ENCODE results near the gene GNAQ.

GRCh38 chr9:78010445-78010844 is 21.2 kb downstream of the GNAQ start:
- TF ChIP-seq REST (IDR thresholded peaks at IDR 0.05; ENCODE audit: insufficient read depth in 1 of 2, low read depth in 2 of 2, low read length in 2 of 2) = no peak
- TF ChIP-seq POLR2AphosphoS5 (IDR thresholded peaks at IDR 0.05; ENCODE audit: low read depth, low read length) = no peak
- TF ChIP-seq SIN3A (IDR thresholded peaks at IDR 0.05; ENCODE audit: borderline replicate concordance, insufficient read depth, low read length) = no peak
- TF ChIP-seq TAF1 (IDR thresholded peaks at IDR 0.05; ENCODE audit: borderline replicate concordance, insufficient read depth, low read length) = no peak

Measured in PFSK-1 (cell line).